Gastrocnemius medialis (tissue), 4 donors: Measurements from ENCODE around the gene C9orf50. TPM values are rescaled to one million over a fixed set of nuclear protein-coding genes. Genes with fewer than 3 reads are reported as not detected.

Experiments
- ATAC-seq, 2 donors: fragments of 150-250 bp; one replicate each; pipeline ENCODE4 v1.9.1; 2016
- DNase-seq, 2 donors: peaks; one replicate each; pipeline ENCODE4 v3.0.0-alpha.2; 2019
- H3K27ac ChIP-seq, 4 donors: fragments of 200-600 bp; sonication (generic); 1 replicate in 1 of 4; 2 replicates in 3 of 4; pipeline ENCODE4 v1.5.1; 2016 to 2018; ENCODE audit warnings: mild to moderate bottlenecking in 2 of 4, moderate library complexity in 1 of 4
- H3K27me3 ChIP-seq, 3 donors: fragments of 200-600 bp; sonication (generic) in 2 of 3; 1 replicate in 1 of 3; 2 replicates in 2 of 3; pipeline versions ENCODE4 v1.5.1 to v1.6.0; 2016 to 2019; ENCODE audit warnings: mild to moderate bottlenecking in 1 of 3, moderate library complexity in 1 of 3
- H3K36me3 ChIP-seq, 2 donors: fragments of 200-600 bp; sonication (generic) in 1 of 2; one replicate each; pipeline ENCODE4 v1.5.1; 2017 to 2018
- H3K4me1 ChIP-seq, 2 donors: fragments of 200-600 bp; sonication (generic) in 1 of 2; one replicate each; pipeline ENCODE4 v1.5.1; 2016 to 2017; ENCODE audit warnings: mild to moderate bottlenecking in 2 of 2
- H3K4me3 ChIP-seq, 4 donors: fragments of 200-600 bp; sonication (generic) in 3 of 4; 1 replicate in 1 of 4; 2 replicates in 3 of 4; pipeline ENCODE4 v1.5.1; 2016 to 2019; ENCODE audit warnings: mild to moderate bottlenecking in 2 of 4
- H3K9me3 ChIP-seq, 3 donors: fragments of 200-600 bp; sonication (generic) in 2 of 3; 1 replicate in 1 of 3; 2 replicates in 2 of 3; pipeline ENCODE4 v1.5.1; 2016 to 2019
- CTCF ChIP-seq, 5 experiments: fragments of 450-650 bp in 3 of 5; fragments of 200-600 bp in 2 of 5; sonication (generic) in 2 of 5; IDR thresholded peaks in 4 of 5; conservative IDR thresholded peaks in 1 of 5; 1 replicate in 4 of 5; 2 replicates in 1 of 5; pipeline ENCODE4 v1.5.1; 2016 to 2019; ENCODE audit warnings: antibody characterized with exemption in 5 of 5, mild to moderate bottlenecking in 3 of 5, moderate library complexity in 3 of 5
- POLR2A ChIP-seq, 2 donors: fragments of 450-650 bp; IDR thresholded peaks; one replicate each; pipeline ENCODE4 v1.6.1; 2017; ENCODE audit warnings: antibody characterized with exemption in 2 of 2, mild to moderate bottlenecking in 2 of 2, moderate library complexity in 2 of 2
- in situ Hi-C, 4 donors: fragments of 200-750 bp; cut with MboI; loops; one replicate each; pipeline versions ENCODE4 v1.15.0 to v1.8.0; 2017; ENCODE audit warnings: low sequenced_read_pairs in 4 of 4
- intact Hi-C: fragments of 100-400 bp; cut with DNase I; formaldehyde crosslinking; loops from one replicate; pipeline ENCODE4 v1.15.1; 2023; ENCODE audit warnings: low total_unique reads
- total RNA-seq, 4 donors: library from RNA; depleted of rRNA; stranded (reverse); fragments of >200 nt; gene quantifications; one replicate each; pipeline versions ENCODE4 v1.1.0 to v1.2.3, GENCODE V29; 2016

Gene C9orf50
- total RNA-seq, 4 donors from 2014 or later, result not detected

GRCh38 chr9:129612123-129612522 is 8.8 kb downstream of the C9orf50 start:
- H3K36me3 ChIP-seq, result no peaks in the 10 kb centered on the region
- no peak overlapping the region for H3K27ac ChIP-seq
- H3K27me3 ChIP-seq, result no peaks in the 10 kb centered on the region
- H3K4me3 ChIP-seq, result no peak overlapping the region
- in situ Hi-C loops, result loop anchor here in 2 of 4 donors (5.0 to 10.0 kb wide), 2 partner anchors 475 to 477 kb away; no protein-coding TSS in a partner anchor
- ATAC-seq (no peak), DNase-seq (no peak)
- TF ChIP-seq CTCF (IDR thresholded peaks at IDR 0.05 in 4 of 5, conservative IDR thresholded peaks at IDR 0.05 in 1 of 5) (no peak), POLR2A (IDR thresholded peaks at IDR 0.05) (no peak)
- intact Hi-C loops, result loop anchor here (5.0 kb wide), 1 partner anchor 115 kb away; no protein-coding TSS in a partner anchor
- H3K4me1 ChIP-seq, result peaks cover 9 to 17% of the 10 kb centered on the region in 2 donors
- H3K9me3 ChIP-seq, result no peaks in the 10 kb centered on the region

- no peak for DNase-seq
- intact Hi-C loops (loop anchor here (2.0 to 5.0 kb wide), 2 partner anchors 114 to 227 kb away; no protein-coding TSS in a partner anchor), in situ Hi-C loops (loop anchor here in 2 of 4 donors (5.0 to 10.0 kb wide), 2 partner anchors 474 to 477 kb away; no protein-coding TSS in a partner anchor)
- no peak for ATAC-seq
- Histone ChIP-seq H3K36me3 (no peaks in the 10 kb centered on the region), H3K4me3 (peak overlapping the region in 3 of 4 donors; percentile 60 to 95 (median 61)), H3K4me1 (peaks cover 13 to 22% of the 10 kb centered on the region in 2 donors), H3K27me3 (no peaks in the 10 kb centered on the region), H3K9me3 (no peaks in the 10 kb centered on the region), H3K27ac (peak overlapping the region in 1 of 4 donors; percentile 80)
- TF ChIP-seq POLR2A (IDR thresholded peaks at IDR 0.05) (no peak), CTCF (IDR thresholded peaks at IDR 0.05 in 4 of 5, conservative IDR thresholded peaks at IDR 0.05 in 1 of 5) (no peak)
Measured at GRCh38 chr9:129611307-129611800, 9.5 kb downstream of the C9orf50 start.

- no peaks in the 10 kb centered on the region for H3K9me3 ChIP-seq
- no peaks in the 10 kb centered on the region for H3K27me3 ChIP-seq
- peak overlapping the region; percentile 60 to 95 (median 72) for H3K4me3 ChIP-seq
- no peaks in the 10 kb centered on the region for H3K36me3 ChIP-seq
- peaks cover 13 to 22% of the 10 kb centered on the region in 2 donors for H3K4me1 ChIP-seq
- in situ Hi-C loops, result loop anchor here in 2 of 4 donors (5.0 to 10.0 kb wide), 2 partner anchors 473 to 476 kb away; no protein-coding TSS in a partner anchor
- peak; percentile 65 to 100 (median 99) for TF ChIP-seq CTCF (IDR thresholded peaks at IDR 0.05 in 4 of 5, conservative IDR thresholded peaks at IDR 0.05 in 1 of 5)
- no peak for TF ChIP-seq POLR2A (IDR thresholded peaks at IDR 0.05)
- H3K27ac ChIP-seq, result peak overlapping the region; percentile 77 to 86 (median 82)
- DNase-seq, result peak; percentile 45 to 60
- ATAC-seq, result peak; percentile 72 to 80
- intact Hi-C loops, result loop anchor here (1.0 to 5.0 kb wide), 4 partner anchors 113 to 471 kb away; no protein-coding TSS in a partner anchor
Measured at GRCh38 chr9:129610473-129611306, 10.2 kb downstream of the C9orf50 start.

- Histone ChIP-seq H3K27ac (peak overlapping the region; percentile 77 to 86 (median 82)), H3K4me1 (peaks cover 13 to 22% of the 10 kb centered on the region in 2 donors), H3K4me3 (peak overlapping the region; percentile 60 to 95 (median 72)), H3K9me3 (no peaks in the 10 kb centered on the region), H3K27me3 (no peaks in the 10 kb centered on the region), H3K36me3 (no peaks in the 10 kb centered on the region)
- ATAC-seq (no peak), DNase-seq (no peak)
- in situ Hi-C loops (loop anchor here in 2 of 4 donors (5.0 to 10.0 kb wide), 2 partner anchors 473 to 475 kb away; no protein-coding TSS in a partner anchor), intact Hi-C loops (loop anchor here (1.0 to 5.0 kb wide), 4 partner anchors 113 to 471 kb away; no protein-coding TSS in a partner anchor)
- TF ChIP-seq CTCF (IDR thresholded peaks at IDR 0.05 in 4 of 5, conservative IDR thresholded peaks at IDR 0.05 in 1 of 5), result no peak
- TF ChIP-seq POLR2A (IDR thresholded peaks at IDR 0.05), result no peak
Measured at GRCh38 chr9:129610213-129610472, 10.8 kb downstream of the C9orf50 start.
